ENCODE measurements around the gene MATK.
"Not testable (repeated sequence)": the region's sequence is repeated elsewhere in the genome, so short reads cannot be mapped to it uniquely, and the experiment has no call there.

Gene MATK

DNA sequence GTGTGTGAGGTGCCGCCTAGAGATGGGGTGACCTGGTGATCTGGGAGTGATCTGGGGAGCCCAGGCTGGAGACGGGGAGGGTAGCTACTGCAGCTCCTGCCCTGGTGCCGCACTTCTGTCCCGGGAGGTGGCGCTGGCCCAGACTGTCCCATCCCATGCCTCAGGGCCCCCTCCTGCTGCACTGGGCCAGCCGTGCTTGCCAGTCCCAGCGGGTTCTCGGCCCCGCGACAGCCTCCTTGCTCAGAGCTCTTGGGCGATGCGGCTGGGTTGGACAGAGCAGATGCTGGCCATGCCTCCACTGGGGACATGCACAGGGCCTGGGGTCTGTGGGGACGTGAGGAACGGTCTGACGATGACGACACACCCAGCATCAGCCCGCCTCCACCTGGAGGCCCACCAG is 16.7 kb downstream of the MATK start:
- no peak for DNase-seq

DNA sequence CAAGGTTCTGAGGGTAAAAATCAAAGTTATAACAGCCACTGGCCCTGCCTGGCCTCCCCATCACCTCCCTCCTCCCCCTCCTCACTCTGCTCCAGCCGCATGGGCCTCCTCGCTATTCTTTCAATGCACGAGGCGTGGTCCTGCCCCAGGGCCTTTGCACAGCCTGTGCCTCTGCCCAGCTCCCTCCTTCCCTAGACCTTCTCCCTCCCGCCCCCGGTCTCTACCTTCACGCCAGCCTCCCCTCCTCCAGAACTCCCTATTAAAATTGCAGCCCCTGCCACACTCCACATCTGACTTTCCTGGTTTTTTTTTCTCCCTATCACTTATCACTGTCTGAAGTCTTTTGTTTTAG is 17.5 kb downstream of the MATK start:
- DNase-seq: no peak

DNA sequence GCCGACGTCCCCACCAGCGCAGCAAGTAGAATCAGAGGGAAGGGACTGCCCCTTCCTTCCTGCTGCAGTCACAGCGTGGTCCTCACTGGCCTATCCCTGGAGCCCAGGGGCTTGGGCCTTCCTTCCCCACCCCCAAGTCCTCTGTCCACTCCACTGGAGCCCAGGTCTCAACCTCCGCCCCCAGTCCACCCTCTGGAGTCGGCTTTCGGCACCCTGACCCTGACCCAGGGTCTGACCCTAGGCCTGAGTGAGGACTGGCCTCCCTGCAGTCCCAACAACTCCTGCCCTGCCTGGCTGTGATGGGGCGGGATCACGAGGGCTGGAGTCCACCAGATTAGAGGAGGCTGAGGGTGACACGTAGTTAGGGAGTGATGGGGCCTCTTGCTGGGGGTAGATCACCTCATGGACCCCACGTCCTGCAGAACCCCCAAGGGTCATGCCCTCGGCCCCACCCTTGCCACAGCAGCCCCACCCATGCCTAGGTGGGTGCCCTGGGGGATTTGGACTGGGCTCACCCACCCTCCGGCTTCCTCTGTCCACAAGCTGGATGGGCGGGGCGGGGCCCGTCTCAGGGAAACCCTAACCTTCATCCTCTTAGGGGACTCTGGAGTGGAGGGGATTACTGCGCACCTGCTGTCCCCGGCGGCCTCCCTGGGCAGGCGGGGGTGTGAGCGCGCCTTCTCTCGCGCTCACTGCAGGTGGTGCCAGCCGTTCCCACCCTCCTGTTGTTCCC is 18.0 kb downstream of the MATK start:
- no peak for DNase-seq

DNA sequence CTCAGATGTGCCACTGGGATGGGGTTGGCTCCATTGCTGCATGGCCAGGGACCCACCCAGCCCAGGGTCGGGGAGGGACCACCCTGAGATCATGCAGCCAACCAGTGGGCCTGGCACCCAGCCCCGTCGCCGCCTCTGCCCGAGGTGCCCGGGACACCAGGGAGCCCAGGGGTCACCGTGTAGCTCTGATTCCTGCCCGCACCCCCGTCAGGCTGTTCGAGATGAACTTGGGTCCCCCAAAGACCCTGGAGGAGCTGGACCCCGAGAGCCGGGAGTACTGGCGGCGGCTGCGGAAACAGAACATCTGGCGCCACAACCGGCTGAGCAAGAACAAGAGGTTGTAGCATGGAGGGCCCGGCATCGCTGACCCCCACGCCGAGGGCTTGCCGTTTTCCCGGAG is 19.1 kb downstream of the MATK start:
- no peak for DNase-seq

DNA sequence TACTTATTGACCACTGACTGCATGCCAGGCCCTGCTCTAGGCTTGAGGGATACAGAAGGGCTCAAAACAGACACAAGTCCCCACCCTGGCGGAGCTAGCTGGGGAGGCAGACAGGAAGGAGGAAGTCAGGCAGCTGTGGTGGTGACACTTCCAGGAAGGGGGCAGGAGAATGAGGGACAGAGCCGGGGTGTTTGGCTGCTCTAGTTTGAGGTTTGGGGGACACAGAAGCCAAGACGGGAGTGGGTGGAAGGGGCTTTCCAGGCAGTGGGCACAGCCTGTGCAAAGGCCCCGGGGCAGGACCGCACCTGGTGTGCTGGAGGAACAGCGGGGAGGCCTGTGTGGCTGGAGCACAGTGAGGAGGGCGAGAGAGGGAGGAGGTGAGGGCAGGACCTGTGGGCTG is 19.7 kb downstream of the MATK start:
- no peak for DNase-seq

DNA sequence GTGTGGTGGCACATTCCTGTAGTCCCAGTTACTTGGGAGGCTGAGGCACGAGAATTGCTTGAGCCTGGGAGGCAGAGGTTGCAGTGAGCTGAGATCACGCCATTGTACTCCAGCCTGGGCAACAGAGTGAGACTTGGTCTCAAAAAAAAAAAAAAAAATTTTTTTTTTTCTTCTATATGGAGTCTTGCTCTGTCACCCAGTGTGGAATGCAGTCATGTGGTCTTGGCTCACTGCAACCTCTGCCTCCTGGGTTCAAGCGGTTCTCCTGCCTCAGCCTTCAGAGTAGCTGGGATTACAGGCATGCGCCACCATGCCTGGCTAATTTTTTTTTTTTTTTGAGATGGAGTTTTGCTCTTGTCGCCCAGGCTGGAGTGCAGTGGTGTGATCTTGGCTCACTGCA is 20.4 kb downstream of the MATK start:
- DNase-seq: not testable (repeated sequence)

DNA sequence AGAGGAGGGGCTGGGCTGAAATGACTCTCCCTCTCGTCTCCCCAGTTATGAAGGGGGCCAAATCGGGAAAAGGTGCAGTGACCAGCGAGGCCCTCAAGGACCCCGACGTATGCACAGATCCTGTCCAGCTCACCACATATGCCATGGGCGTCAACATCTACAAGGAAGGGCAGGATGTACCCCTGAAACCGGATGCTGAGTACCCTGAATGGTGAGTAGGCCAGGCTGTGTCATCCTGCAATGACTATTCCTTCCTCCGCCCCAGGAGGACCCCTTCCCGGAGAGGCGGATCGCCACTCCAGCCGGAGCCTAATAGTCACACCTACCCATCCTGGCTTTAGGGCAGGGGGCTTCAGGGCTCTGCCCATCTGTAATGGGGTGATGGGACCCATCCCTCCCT is 21.1 kb downstream of the MATK start:
- no peak for DNase-seq

DNA sequence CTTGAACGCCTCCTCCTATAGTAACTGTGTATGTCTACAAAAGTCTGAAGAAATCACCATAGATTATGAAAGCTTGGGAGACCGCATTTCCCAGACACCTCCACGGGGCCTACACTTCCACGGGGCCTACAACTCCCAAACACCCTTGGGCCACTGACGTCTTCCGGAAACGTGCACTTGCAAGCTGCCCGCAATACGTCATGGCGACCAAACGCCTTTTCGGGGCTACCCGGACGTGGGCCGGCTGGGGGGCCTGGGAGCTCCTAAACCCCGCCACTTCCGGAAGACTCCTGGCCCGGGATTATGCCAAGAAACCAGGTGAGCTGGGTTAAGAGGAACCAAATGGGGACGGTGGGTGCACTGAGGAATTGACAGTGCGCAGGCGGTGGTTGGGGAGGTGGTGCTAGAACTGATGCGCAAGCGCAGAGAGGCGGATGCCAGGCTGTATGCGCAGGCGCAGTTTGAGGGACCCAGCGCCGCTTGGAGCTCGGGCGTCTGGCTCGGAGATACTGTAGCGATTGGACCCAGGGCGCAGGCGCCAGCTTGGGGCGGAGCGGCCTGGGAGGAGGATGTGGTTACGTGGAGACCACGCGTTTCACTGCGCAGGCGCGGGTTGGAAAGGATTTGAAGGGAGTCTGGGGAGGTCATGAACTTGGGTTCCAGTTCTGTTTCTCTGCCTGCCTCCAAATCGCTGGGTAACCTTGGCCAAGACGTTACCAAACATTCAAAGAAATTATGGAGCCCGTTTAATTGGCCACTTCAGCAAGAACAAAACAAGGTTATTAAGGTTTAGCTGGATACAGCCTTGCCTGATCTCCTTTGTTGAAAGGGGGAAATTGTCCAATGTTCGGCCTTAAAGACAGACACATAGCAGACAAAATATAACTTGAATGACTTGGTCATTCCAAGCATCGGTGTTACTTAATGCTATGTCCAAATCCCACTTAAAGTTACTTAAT is 23.4 kb downstream of the MATK start, which contains the start of gene MRPL54:
MRPL54 (plus strand) TSS at position 182 of the 959 bp plus-strand sequence; CDS start at position 201, 19 bp downstream.
- peak; percentile 97 for DNase-seq

DNA sequence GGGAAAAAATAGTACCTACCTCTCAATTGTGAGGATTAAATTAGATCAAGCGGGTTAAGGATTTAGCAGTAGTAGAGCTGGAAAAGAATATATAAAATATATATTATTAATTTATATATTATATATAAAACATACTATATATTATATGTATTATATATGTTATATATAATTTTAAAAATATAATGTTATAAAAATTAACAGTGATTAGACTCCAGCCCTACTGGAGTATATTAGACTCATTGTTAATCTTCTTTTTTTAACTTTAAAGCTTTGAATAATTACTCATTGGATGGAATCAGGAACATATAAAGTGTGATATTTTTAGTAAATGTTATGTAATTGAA is 24.1 kb downstream of the MATK start:
- DNase-seq: no peak

DNA sequence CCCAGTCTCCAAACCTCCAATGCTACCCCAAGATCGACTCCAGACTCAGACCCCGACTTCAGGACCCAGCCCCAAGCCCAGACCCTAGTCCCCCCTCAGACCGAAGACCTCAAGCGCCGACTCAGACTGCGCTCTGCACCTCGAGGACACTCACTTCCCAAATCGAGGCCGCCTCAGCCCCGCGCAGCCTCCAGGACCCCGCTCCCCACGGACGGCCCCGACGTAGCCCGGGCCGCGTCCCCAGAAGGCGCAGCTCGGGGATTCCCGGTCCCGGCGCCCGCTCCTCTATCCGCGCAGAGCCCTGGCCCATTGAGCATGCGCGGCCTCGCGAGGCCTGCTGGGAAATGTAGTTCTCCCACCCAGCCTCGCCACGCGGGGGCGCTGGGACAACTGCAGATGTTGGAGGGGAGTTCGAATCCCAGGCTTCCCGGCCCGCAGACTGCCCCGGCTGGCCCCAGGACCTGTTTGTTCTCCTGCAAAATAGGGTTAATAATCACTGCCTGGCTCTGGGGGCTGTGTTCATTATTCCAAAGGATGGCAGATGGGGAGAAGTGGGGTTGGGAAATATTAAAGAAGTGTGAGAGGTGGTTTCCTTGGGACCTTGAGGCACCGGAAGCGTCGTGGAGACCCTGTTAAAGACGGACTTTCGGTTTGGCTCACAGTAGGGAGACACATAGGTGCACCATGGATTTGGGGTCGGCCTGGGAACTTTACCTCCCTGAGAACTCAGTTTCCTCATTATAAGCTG is 24.6 kb downstream of the MATK start, which contains the start of gene APBA3:
APBA3 (minus strand) TSS at position 311 of the 748 bp plus-strand sequence. CDS start 1,428 bp downstream, outside the sequence.
- peak; percentile 92 to 94 for DNase-seq

DNA sequence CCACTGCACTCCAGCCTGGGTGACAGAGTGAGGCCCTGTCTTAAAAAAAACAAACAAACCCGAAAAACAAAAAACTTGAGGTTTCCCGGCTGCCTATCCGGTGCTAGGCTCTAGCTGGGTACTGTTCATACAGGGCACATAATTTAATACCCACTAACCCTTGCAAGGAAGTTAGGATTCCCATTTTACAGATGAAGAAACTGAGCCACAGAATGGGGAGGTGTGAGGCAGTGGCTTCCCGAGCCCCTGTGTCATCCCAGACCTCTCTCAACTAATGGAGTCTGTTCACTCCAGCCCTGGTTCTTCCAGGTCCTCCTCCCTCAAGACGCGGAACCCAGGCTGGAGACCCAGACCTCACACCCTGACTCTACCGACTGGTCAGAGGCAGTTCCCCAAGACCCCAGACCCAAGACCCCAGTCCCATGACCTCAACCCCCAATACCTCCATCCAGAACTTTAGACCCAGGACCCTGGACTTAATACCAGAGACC is 25.3 kb downstream of the MATK start:
- no peak for DNase-seq

DNA sequence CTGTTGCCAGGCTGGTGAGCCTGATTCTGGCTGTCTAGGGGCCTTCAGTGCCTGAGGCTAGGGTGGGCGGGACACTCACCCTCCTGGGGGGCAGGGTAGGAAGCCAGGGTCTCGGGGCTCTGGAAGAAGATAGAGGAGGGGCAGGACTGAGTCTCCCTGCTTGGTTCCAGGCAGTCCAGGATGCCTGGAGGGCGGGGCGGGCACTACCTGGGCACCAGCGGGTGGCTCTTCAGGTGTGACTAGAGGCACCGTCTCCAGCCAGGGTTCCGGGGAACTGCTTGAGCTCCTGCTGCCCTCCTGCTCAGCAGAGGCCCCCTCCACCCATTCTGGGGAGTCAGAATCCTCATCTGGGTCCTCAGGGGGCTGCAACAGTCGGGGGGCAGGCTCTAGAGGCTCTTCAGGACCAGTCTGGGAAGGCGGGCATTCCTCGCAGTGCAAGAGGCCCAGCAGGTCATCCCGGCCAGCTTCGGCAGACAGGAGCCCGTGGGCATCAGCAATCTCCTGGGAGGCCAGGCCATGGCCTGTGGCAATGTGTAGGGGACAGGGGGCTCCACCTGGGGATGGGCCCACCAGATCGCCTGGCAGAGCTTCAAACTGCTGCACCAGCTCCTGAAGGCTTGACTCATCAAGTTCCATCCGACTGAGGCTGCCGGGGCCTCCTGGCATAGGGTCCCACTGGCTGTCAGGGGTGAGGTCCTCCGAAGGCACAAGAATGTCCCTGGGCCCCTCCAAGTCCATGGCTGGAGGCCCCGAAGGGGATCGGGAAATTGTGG is 26.5 kb downstream of the MATK start:
- no peak for DNase-seq

DNA sequence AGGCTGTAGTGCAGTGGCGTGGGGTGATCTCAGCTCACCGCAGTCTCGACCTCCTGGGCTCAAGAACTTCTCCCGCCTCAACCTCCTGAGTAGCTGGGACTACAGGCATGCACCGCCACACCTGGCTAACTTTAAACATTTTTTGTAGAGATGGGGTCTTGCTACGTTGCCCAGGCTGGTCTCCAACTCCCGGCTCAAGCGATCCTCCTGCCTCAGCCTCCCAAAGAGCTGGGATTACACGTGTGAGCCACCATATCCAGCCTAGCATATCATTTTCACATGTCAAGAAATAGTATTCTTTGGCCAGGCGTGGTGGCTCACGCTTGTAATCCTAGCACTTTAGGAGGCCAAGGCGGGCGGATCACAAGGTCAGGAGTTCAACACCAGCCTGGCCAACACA is 27.9 kb downstream of the MATK start:
- not testable (repeated sequence) for DNase-seq

DNA sequence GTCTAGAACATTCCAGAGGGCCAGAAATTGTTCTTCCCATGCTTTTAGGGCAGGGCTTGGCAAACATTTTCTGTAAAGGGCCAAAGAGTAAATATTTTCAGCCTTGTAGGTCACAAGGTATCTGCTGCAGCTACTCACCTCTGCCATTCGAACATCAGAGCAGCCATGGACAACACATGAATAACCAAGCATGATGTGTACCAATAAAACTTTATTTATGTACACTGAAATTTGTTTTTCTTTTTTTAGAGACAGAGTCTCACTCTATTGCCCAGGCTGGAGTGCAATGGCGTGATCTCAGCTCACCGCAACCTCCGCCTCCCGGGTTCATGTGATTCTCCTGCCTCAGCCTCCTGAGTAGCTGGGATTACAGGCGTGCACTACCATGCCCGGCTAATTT is 28.5 kb downstream of the MATK start:
- not testable (repeated sequence) for DNase-seq

DNA sequence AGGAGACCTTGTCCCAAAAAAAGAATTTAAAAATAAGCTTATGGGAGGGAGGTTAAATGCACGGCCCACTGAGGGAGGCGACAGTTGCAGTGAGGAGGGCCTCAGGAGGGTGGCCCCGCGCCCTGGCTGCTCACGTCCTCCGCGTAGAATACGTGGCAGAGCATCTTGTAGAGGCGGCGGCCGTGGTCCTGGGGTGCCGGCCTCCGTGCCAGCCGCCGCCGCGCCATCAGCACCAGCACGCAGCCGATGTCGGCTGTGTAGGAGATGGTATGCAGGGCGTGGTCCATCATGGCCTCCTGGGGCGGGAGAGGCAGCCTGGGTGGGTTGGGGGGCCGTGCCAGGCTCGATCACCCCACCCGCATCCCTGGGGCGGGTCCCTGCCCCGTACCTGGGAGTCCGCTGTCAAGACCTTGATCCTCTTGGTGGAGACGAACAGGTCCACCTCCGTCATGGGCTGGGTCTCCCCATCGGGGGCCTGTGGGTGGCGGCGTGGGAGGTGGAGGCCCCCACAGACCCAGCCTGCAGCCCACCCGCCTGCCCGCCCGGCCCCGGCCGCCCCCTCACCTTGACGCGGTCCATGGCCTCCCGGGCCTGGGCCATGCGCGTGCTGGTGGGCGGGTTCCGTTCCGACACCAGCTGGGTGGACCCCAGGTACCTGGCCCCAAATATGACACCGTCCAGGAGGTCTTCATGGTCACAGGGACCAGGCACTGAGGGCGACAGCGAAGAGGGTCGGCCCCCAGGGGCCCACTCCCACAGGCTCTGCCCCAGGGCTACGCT is 32.4 kb downstream of the MATK start:
- no peak for DNase-seq

DNA sequence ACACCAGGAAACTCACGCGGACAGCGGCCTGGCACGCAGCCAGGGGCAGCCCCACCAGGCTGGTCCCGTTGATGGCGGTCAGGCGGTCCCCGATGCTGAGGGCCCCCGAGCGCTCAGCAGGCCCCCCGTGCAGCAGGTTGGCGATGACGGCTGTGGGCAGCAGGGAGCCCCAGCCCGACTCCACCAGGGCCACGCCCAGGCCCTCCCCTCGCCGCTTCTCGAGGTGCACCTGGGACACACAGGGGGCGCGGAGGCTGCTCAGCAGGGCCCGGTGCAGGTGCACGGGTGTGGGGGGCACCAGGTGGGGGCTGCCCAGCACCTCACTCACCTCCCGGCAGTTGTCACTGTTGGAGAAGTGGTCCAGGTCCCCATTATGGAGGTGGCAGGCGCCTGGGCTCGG is 33.7 kb downstream of the MATK start:
- DNase-seq: no peak

DNA sequence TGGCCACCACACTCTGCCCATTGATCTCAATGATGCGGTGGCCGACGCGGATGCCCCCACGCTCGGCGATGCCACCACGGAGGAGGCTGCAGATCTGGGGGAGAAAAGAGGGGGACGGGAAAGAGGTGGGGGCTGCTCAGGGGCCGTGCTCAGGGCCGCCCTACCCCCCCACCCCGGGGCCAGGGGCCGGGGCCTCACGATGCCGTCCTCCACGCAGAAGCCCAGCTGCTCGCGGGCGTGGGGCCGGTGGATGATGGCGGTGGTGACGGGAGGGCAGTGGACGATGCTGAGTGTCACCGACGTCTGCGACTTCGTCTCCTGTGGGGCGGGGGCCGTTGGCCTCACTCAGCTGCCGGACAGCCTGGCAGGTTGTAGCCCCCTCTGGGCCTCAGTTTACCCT is 34.9 kb downstream of the MATK start:
- no peak for DNase-seq

DNA sequence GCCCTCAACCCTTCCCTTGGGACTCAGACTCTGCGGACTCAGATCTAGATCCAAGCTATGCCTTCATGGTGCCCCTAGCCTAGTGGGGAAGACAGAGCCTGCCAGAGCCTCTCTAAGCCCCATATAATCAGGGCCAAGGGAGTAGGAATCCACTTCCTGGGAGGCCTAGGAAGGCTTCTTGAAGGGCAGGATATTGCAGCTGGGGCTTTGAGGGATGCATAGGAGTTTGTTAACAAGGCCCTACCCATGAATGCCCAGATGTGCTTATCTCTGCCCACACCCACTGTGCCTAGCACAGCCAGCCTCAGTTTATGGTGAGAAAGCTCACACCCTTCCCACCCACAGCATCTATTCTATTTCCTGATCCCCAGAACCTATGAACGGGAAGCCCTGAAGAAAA is 36.0 kb downstream of the MATK start:
- DNase-seq: no peak

DNA sequence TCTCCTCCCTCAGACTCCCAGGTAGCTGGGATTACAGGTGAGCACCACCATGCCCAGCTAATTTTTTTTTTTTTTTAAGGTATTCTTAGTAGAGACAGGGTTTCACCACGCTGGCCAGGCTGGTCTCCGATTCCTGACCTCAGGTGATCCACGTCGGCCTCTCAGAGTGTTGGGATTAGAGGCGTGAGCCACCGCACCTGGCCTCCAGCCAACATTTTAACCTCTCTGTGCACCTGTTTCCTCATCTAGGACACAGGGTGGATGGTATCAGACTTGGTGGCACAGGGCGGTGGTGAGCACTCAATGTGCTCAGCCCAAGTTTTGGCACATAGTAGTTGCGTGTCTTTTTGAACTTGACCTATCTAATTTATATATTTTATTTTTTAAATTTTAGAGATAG is 37.2 kb downstream of the MATK start:
- DNase-seq: peak; percentile 8 to 14

DNA sequence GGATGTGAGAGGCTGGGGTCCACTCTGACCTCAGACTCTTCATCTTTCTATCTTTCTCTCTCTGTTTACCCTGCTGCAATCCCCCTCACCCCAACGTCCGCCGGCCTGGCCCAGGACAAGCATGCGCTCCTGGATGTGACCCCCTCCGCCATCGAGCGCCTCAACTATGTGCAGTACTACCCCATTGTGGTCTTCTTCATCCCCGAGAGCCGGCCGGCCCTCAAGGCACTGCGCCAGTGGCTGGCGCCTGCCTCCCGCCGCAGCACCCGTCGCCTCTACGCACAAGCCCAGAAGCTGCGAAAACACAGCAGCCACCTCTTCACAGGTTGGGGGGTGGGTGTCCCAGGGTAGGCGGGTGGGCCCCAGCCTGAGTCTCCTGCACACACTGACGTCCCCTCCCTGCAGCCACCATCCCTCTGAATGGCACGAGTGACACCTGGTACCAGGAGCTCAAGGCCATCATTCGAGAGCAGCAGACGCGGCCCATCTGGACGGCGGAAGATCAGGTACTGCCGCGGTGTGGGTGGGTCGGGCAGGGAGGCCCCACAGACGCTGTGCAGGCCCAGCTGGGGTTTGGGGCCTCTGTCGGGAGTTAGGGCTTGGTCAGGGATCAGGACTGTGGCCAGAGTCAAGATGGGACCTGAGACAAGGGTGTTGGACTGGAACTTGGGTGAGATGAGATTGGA is 39.7 kb downstream of the MATK start:
- no peak for DNase-seq

All from SHP77 (cell line).